ENCODE measurements around the gene KCNG2. TPM values are rescaled to one million over a fixed set of nuclear protein-coding genes. Genes with fewer than 3 reads are reported as not detected.

Gene KCNG2
- total and polyA plus RNA-seq, 2 of the 13 experiments (the other 11 are each of a cell fraction or from before 2014, with no cell fraction given): not detected

GRCh38 chr18:79934311-79935097, 136.8 kb downstream of the KCNG2 start (continued):
- TF ChIP-seq CSRNP1 (CRISPR knock-in tag; IDR thresholded peaks at IDR 0.05): no peak; the same call in 1 of the 2 replicates
- TF ChIP-seq POLR2A (IDR thresholded peaks at IDR 0.05; ENCODE audit: insufficient read depth in 1 of 2, low read depth in 2 of 2, low read length in 2 of 2): no peak
- TF ChIP-seq SAP130 (CRISPR knock-in tag; IDR thresholded peaks at IDR 0.05; ENCODE audit: low read depth): peak; percentile 97
- peak; percentile 81 for TF ChIP-seq TCF7 (IDR thresholded peaks at IDR 0.05; ENCODE audit: low read depth)
- no peak for TF ChIP-seq THYN1 (CRISPR knock-in tag; IDR thresholded peaks at IDR 0.05; ENCODE audit: borderline replicate concordance, low read depth)
- TF ChIP-seq HNRNPL (IDR thresholded peaks at IDR 0.05; ENCODE audit: low read depth, low read length): no peak
- peak; percentile 33; the same call in 1 of the 2 replicates for TF ChIP-seq BHLHE40 (IDR thresholded peaks at IDR 0.05; ENCODE audit: low read length)
- TF ChIP-seq TMF1 (CRISPR knock-in tag; IDR thresholded peaks at IDR 0.05; ENCODE audit: low read depth): no peak
- TF ChIP-seq ZNF350 (CRISPR knock-in tag; IDR thresholded peaks at IDR 0.05; ENCODE audit: borderline replicate concordance, low read depth): no peak; the same call in 1 of the 2 replicates
- peak; percentile 74; the same call in 1 of the 2 replicates for TF ChIP-seq ZNF572 (CRISPR knock-in tag; IDR thresholded peaks at IDR 0.05)
- TF ChIP-seq SUZ12 (IDR thresholded peaks at IDR 0.05; ENCODE audit: low read depth, low read length): no peak
- TF ChIP-seq RERE (CRISPR knock-in tag; IDR thresholded peaks at IDR 0.05; ENCODE audit: low read depth): peak; percentile 85
- peak; percentile 74 for TF ChIP-seq ZBTB33 (CRISPR knock-in tag; IDR thresholded peaks at IDR 0.05)
- no peak for TF ChIP-seq ZNF432 (CRISPR knock-in tag; IDR thresholded peaks at IDR 0.05; ENCODE audit: borderline replicate concordance)
- no peak for TF ChIP-seq ZNF558 (CRISPR knock-in tag; IDR thresholded peaks at IDR 0.05; ENCODE audit: borderline replicate concordance)
- no peak for TF ChIP-seq NBN (conservative IDR thresholded peaks at IDR 0.05)
- TF ChIP-seq THAP9 (CRISPR knock-in tag; IDR thresholded peaks at IDR 0.05; ENCODE audit: borderline replicate concordance): no peak
- no peak for TF ChIP-seq ZBTB8A (CRISPR knock-in tag; IDR thresholded peaks at IDR 0.05; ENCODE audit: borderline replicate concordance, low read depth)

Measured in HepG2 (cell line).